ENCODE measurements around the gene FAAP100.

Gene FAAP100

DNA sequence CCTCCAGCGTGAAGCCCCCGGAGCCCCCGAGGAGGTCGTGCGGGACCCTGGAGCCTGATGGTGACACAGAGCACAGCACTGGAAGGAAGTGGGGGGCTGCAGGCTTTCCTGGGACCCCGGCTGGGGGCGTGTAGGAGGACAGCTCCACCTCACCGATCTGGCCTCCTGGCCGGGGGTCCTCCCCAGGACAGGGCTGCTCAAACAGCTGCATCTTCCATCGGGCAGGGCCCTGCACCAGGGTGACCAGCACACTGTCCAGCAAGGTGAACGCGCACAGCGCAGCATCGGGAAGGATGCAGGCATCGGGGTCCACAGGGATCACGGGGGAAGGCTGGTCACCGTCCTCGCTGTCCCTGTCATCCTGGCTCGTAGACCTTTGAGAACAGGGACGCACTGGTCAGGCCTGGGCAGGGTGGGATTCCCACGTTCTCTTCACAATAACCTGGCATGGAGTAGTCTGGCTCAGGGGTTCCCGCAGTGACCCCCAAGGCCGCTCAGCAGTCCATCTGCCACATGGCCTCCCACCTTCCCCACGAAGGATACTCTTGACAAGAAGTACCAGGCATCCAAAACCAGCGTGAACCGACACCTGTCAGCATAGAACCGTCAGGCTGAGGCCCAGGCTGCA lies 1.2 kb downstream of the FAAP100 start:
- H3K4me3 Mint-ChIP-seq = peak overlapping the region; percentile 94 to 98
- no peaks in the 10 kb centered on the region for H3K9me3 Mint-ChIP-seq
- ATAC-seq = no peak
- H3K27ac Mint-ChIP-seq = peak overlapping the region in 1 of 2 donors; percentile 48
- peaks cover 44% of the 10 kb centered on the region for H3K4me1 Mint-ChIP-seq
- DNase-seq = no peak
- no peaks in the 10 kb centered on the region for H3K27me3 Mint-ChIP-seq

DNA sequence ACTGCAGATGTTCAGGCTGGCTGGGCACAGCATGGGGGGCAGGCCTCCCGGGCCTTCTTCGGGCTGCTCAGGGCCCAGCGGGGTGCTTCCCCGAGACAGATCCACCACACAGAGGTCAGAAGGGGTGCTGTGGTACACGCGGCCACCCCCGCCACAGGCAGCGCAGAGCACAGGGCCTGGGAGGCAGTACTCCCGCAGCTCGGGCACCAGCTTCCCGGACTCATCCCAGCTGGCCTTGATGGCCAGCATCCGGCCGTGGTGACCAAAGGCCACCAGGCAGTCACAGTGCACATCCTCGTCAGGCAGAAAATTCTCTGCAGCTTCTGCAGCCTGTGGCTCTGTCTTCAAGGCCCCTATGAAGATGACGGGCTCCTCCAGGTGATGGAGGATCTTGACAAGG lies 1.9 kb downstream of the FAAP100 start:
- peaks cover 44% of the 10 kb centered on the region for H3K4me1 Mint-ChIP-seq
- no peaks in the 10 kb centered on the region for H3K27me3 Mint-ChIP-seq
- H3K4me3 Mint-ChIP-seq = peak overlapping the region; percentile 62 to 98
- H3K27ac Mint-ChIP-seq = peak overlapping the region in 1 of 2 donors; percentile 48
- no peak for ATAC-seq
- no peak for DNase-seq
- no peaks in the 10 kb centered on the region for H3K9me3 Mint-ChIP-seq

DNA sequence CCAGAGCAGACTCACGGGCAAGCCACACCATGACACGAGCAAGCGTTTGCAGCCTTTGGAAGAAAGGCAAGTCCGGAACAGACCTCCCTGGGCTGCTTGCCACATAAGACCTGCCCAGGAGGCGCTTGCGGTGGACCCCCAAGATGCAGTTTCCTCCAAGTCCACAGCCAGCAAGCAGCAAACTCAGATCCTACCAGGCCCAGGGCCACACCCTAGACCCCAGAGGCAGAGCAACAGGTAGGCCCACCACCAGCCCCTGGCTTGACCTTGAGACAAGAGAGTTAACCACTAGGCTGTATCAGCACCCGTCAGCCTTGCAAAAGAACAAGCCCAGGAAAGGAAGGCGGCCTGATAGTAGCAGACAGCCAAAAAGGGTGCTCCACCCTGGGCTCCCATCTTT lies 2.3 kb downstream of the FAAP100 start:
- Mint-ChIP-seq H3K27ac (peak overlapping the region in 1 of 2 donors; percentile 42), H3K9me3 (no peaks in the 10 kb centered on the region)

DNA sequence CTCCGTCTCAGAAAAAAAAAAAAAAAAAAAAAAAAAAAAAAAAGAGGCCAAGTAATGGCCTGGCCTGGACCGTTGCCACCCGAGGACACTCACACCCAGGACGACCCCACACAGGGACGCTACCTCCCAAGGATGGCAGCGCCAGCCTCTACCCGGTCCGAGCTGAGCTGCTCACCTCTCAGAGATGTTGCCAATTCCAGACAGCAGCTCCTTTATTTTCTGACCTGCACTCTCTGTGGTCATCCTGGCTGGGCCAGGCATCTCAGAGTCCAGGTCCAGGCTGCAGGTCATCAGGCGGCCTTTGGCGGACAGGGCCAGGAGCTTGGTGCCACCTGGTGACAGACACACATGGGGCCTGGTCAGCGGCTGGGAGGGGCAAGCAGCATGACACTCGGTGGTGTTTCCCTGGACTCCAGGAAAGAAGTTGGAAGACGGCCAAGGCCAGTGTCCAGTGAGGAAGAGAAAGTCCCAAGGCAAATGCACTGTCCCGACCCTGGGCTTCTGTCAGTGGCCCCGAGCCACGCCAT lies 3.1 kb downstream of the FAAP100 start:
- no peaks in the 10 kb centered on the region for H3K27me3 Mint-ChIP-seq
- H3K9me3 Mint-ChIP-seq = no peaks in the 10 kb centered on the region
- no peak for ATAC-seq
- no peak overlapping the region for H3K27ac Mint-ChIP-seq
- no peak for DNase-seq
- no peak overlapping the region for H3K4me3 Mint-ChIP-seq
- peaks cover 39% of the 10 kb centered on the region for H3K4me1 Mint-ChIP-seq

More for the DNA sequence above, 2.3 kb downstream of the FAAP100 start:
- Mint-ChIP-seq H3K4me3 (peak overlapping the region; percentile 32 to 98), H3K4me1 (peaks cover 44% of the 10 kb centered on the region), H3K27me3 (no peaks in the 10 kb centered on the region)
- no peak for DNase-seq
- ATAC-seq = no peak

- Mint-ChIP-seq H3K4me1 (peaks cover 29% of the 10 kb centered on the region), H3K27ac (no peak overlapping the region), H3K4me3 (no peak overlapping the region), H3K27me3 (no peaks in the 10 kb centered on the region), H3K9me3 (no peaks in the 10 kb centered on the region)
- DNase-seq = no peak
- no peak for ATAC-seq
These were observed 4.6 kb downstream of the FAAP100 start for GRCh38 chr17:81547614-81547982.

GRCh38 chr17:81546906-81547613 lies 5.1 kb downstream of the FAAP100 start:
- Mint-ChIP-seq H3K27me3 (no peaks in the 10 kb centered on the region), H3K4me3 (no peak overlapping the region), H3K4me1 (peaks cover 29% of the 10 kb centered on the region), H3K27ac (no peak overlapping the region), H3K9me3 (no peaks in the 10 kb centered on the region)
- no peak for ATAC-seq
- no peak for DNase-seq

GRCh38 chr17:81545160-81545949 lies 6.8 kb downstream of the FAAP100 start:
- Mint-ChIP-seq H3K9me3 (no peaks in the 10 kb centered on the region), H3K27me3 (no peaks in the 10 kb centered on the region), H3K27ac (no peak overlapping the region), H3K4me1 (peaks cover 15% of the 10 kb centered on the region), H3K4me3 (no peak overlapping the region)
- DNase-seq = no peak
- ATAC-seq = no peak

- no peak for DNase-seq
These were observed 7.7 kb downstream of the FAAP100 start for GRCh38 chr17:81544281-81544974.

GRCh38 chr17:81543756-81544155 lies 8.4 kb downstream of the FAAP100 start:
- H3K9me3 Mint-ChIP-seq = no peaks in the 10 kb centered on the region
- peak overlapping the region in 1 of 2 donors; percentile 67 for H3K27ac Mint-ChIP-seq
- no peaks in the 10 kb centered on the region for H3K27me3 Mint-ChIP-seq
- ATAC-seq = no peak
- DNase-seq = no peak
- H3K4me3 Mint-ChIP-seq = no peak overlapping the region
- peaks cover 3% of the 10 kb centered on the region for H3K4me1 Mint-ChIP-seq

More at GRCh38 chr17:81544281-81544974, 7.7 kb downstream of the FAAP100 start:
- Mint-ChIP-seq H3K27ac (peak overlapping the region in 1 of 2 donors; percentile 48), H3K4me1 (peaks cover 5% of the 10 kb centered on the region), H3K9me3 (no peaks in the 10 kb centered on the region), H3K27me3 (no peaks in the 10 kb centered on the region), H3K4me3 (no peak overlapping the region)
- no peak for ATAC-seq

DNA sequence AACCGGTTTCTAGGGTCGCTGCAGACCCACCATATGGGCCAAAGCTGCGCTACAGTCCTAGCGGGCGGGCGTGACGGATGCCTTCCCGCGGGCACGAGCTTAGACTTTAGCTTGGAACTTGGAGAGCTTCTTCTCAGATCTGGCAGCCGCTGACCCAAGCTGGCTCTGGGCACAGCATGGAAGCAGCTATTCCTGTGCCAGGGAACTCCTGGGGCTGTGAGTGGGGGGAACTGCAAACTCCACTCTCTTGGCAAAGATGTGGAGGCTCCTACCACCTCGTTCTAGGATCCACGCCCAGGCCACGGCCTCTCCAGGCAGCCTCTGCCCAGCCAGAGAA lies 8.8 kb downstream of the FAAP100 start:
- Mint-ChIP-seq H3K27ac (peak overlapping the region in 1 of 2 donors; percentile 67), H3K27me3 (no peaks in the 10 kb centered on the region), H3K4me1 (peaks cover 4% of the 10 kb centered on the region), H3K4me3 (no peak overlapping the region), H3K9me3 (no peaks in the 10 kb centered on the region)
- DNase-seq (no peak), ATAC-seq (no peak)

DNA sequence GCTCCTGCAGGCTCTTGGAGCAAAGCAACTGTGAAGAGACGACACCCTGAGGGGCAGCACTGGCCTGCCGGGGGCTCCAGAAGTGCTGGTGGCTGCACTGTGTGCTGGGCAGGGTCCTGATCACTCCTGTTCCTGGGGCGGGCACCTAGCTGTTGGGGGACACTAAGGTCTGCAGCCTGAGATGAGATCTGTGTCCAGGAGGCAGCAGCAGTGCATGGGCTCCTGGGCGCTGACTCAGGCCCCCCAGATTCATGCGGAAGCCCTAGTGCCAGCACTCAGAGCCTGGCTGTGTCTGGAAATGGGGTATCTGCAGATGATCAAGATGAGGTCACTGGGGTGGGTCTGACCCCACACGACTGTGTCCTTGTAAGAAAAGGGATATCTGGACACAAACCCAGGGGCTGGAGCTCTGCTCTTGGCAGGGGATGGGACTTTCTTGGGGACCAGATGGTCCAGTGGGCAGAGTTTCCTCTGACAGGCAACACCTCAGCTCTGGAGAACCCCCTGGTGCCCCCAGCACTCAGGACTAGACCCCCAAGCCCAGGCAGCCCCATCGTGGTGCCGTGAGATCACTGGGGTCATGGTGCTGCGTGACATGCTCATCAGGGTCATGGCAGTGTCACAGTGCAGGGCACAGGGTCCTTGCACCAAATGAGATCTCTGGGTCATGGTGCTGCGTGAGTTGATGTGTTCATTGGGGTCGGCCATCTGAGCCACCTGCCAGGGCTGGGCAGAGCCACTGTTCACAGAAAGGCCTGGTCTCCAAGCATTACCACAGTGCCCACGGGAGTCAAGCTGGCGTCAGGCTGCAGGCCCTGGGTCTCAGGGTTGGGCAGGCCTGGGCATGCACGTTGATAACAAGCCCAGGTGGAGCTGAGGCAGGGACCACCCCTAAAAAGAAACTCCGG lies 9.5 kb downstream of the FAAP100 start:
- DNase-seq (no peak), ATAC-seq (no peak)
- H3K27me3 Mint-ChIP-seq = peaks cover 2% of the 10 kb centered on the region
- H3K27ac Mint-ChIP-seq = peak overlapping the region in 1 of 2 donors; percentile 76
- no peak overlapping the region for H3K4me3 Mint-ChIP-seq
- no peaks in the 10 kb centered on the region for H3K9me3 Mint-ChIP-seq
- H3K4me1 Mint-ChIP-seq = peaks cover 9% of the 10 kb centered on the region

DNA sequence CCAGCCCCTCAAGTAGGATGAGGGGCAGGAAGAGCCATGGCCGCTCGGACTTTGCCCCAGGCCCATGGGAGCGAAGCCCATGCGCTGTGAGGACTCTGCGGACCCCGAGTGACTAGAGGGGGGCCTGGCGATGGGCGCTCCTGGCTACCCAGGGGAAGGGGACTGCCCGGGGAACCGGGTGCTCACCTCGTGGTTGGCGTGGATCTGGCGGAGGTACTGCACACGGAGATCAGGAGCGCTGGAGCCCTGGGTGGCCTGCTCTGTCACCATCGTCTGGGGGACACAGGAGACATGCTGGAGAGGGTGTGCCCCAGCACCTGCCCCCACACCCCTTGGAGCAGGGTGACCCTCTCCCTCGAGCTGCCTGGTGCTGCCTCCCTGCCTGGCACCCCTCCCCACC lies 11.0 kb downstream of the FAAP100 start:
- Mint-ChIP-seq H3K4me3 (no peak overlapping the region), H3K9me3 (no peaks in the 10 kb centered on the region), H3K4me1 (peaks cover 14% of the 10 kb centered on the region), H3K27ac (no peak overlapping the region), H3K27me3 (peaks cover 12% of the 10 kb centered on the region)
- DNase-seq (no peak), ATAC-seq (no peak)

GRCh38 chr17:81540676-81541027 lies 11.5 kb downstream of the FAAP100 start:
- H3K4me1 Mint-ChIP-seq = peaks cover 14% of the 10 kb centered on the region
- ATAC-seq (no peak), DNase-seq (no peak)
- H3K4me3 Mint-ChIP-seq = no peak overlapping the region
- H3K27me3 Mint-ChIP-seq = peaks cover 16% of the 10 kb centered on the region
- no peak overlapping the region for H3K27ac Mint-ChIP-seq
- no peaks in the 10 kb centered on the region for H3K9me3 Mint-ChIP-seq

- no peaks in the 10 kb centered on the region for H3K9me3 Mint-ChIP-seq
- H3K4me1 Mint-ChIP-seq = peaks cover 14% of the 10 kb centered on the region
- DNase-seq (no peak), ATAC-seq (no peak)
- peaks cover 17% of the 10 kb centered on the region for H3K27me3 Mint-ChIP-seq
- H3K27ac Mint-ChIP-seq = no peak overlapping the region
- H3K4me3 Mint-ChIP-seq = no peak overlapping the region
These were observed 12.0 kb downstream of the FAAP100 start for GRCh38 chr17:81539961-81540675.
